NOMO-1 treated with dmso at 0.1 percent for 144 hours (cell line): Measurements from ENCODE around the gene DRD4.

Experiments used
- DNase-seq: peaks from one replicate; lab custom pipeline; 2025; ENCODE audit not compliant: unreplicated experiment; lab: John Stamatoyannopoulos, UW

The DRD4 gene

DNA sequence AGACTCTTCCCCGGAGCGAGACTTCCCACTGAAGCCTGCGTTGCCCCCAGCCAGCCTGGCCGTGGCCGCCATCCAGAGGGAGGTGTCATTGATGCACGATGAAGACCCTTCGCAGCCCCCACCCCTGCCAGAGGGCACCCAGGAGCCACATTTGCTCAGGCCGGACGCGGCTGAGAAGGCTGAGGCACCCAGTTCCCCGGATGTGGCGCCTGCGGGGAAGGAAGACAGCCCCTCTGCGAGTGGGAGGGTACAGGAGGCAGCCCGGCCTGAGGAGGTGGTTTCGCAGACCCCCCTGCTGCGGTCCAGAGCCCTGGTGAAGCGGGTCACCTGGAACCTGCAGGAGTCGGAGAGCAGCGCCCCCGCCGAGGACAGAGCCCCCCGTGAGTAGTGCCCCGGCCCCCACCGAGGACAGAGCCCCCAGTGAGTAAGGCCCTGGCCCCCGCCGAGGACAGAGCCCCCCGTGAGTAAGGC, 27.7 kb upstream of the DRD4 start:
- no peak for DNase-seq

DNA sequence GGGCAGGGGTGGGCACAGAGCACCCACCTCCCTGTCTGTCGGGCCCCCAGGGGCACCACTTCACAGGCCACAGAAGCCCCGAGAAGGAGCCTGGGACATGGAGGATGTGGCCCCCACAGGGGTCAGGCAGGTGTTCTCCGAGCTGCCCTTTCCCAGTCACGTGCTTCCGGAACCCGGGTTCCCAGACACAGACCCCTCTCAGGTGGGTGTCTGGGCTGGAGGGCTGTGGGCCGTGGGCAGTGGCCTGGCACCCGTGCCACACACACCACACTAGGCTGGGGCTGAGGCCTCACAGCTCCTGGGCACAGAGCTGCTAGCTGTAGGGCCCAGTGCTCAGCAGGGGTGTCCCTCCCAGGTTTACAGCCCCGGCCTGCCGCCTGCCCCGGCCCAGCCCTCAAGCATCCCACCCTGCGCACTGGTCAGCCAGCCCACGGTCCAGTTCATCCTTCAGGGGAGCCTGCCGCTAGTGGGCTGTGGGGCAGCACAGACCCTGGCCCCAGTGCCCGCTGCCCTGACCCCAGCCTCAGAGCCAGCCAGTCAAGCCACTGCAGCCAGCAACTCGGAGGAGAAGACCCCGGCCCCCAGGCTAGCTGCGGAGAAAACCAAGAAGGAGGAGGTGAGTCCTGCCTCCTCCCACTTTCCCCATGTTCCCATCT, 26.8 kb upstream of the DRD4 start:
- no peak for DNase-seq

DNA sequence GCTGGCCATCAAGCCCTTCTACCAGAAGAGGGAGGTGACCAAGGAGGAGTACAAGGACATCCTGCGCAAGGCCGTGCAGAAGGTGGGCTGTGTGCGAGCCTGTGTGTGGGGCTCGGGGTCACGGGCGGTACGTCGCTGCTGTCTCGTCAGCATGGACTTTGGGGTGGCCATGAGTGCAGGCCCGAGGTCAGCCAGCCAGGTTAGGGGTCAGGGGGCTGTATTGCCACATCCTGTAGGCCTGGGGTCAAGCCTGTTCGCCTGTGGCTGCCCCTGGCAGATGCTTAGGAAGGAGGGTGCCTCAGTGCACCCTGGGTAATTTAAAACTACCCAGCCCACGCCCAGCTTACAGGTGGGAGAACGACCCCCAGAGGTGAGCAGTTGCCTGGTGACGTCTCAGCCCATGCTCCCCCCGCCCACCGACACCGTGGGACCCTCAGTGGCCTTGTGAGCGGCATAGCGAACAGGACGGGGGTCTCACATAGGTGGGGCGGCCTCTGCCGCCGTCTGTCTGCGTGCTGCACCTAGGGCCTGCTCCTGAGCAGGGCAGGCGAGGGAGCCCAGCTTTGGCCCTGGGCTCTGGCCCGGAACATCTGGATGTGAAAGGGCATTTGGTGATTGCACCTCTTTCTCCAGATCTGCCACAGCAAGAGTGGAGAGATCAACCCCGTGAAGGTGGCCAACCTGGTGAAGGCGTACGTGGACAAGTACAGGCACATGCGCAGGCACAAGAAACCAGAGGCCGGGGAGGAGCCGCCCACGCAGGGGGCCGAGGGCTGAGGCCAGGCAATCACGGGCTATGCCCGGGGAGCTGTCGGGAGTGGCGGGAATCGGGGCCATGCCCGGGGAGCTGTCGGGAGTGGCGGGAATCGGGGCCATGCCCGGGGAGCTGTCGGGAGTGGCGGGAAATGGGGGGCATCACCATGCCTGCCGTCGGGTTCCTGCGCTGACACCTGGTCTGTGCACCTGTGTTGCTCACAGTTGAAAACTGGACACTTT, 25.8 kb upstream of the DRD4 start:
- DNase-seq: no peak

DNA sequence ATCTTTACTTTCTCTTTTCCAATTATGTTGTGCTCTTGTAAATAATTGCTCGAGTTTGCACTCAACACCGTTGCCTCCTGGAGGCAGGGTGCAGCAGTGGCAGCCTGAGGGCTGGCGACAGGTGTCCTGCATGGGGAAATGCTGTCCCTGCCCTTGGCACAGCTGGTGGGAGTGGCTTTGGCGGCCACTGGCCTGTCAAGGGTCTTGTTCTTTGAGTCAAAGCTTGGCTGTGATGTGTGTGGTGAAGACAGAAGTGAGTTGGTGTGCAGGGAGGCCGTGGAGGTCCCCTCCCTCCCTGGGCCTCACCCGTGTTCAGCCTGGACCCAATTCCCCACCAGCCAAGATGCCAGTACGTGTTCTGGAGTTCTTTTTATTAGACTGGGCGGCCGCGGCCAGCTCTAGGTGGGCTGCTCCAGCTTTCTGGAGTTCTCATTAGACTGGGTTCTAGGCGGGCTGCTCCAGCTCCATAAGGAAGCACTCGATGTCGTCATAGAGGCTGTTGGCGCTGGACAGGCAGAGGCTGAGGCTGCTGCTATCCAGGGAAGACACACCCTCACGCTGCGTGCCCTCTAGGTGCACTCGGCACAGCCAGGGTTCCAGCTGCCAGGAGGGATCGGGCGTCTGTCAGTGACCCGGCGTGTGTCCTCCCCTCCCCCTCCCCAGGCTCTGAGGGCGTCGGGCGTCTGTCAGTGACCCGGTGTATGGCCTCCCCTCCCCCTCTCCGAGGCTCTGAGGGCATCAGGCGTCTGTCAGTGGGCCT, 24.7 kb upstream of the DRD4 start:
- DNase-seq: no peak

DNA sequence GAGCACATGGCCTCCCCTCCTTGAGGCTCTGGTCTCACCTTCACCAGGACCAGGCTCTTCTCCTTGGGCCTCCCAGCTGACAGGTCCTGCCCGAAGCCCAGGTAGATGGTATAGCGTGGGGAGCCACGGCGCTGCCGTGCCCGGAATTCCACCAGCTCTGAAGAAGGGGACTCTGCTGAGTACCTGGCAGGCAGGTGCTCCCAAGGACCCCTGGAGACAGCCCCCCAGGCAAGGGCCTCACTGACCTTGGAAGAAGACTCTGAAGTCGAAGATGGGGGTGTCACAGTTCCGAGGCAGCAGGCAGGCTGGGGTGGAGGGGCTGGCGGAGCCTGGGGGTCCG, 24.1 kb upstream of the DRD4 start:
- DNase-seq: no peak

DNA sequence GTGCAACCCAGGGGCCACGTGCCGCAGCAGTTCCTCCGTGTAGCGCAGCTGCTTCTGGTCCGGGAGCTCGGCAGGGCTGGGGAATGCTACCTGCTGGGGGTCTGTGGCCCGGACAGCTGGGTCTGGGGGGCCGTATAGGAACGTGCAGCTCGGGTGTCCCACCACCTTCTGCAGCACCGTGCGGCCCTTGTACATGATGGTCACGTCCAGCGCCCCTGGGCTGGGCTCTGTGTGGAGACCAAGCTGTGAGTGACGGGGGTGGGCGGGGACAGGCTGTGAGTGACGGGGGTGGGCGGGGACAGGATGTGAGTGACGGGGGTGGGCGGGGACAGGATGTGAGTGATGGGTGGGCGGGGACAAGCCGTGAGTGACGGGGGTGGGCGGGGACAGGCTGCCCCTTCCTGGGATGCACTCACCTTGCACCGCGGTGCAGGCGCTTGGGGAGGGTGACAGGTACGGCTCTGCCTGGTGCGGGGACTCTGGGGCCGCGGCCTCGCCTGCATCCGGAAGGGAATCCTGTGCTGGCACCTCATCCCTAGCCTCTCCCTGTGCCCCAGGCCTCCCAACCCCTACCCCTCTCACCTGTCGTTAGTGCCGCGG, 23.6 kb upstream of the DRD4 start:
- DNase-seq: peak; percentile 3

DNA sequence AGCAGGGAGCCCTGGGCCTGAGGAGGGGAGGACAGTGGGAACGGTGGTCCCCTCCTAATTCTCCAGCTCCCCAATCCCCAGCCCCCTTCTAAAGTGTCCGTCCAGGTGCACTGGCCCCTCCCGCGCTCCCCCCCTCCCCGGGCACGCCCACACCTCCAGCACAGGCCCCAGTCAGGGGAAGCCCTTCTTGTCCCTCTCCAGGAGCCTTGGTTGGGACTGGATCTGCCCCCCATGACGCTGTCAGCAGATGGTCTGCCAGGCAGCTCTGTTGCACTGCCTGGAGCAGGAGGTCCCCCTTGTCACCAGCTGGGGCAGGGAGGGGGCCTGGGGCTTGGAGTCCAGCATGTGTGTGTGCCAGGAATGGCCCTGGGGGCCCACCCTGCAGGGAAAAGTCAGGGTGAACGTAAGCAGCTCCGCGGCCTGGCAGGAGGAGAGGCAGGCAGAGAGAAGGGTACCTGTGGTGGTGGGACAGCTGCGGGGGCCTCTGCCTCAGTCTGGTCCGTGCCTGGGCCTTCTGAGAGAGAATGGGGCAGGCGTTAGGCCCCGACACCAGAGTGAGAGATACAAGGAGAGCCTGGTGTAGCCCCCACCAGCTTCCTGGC, 22.9 kb upstream of the DRD4 start:
- no peak for DNase-seq

DNA sequence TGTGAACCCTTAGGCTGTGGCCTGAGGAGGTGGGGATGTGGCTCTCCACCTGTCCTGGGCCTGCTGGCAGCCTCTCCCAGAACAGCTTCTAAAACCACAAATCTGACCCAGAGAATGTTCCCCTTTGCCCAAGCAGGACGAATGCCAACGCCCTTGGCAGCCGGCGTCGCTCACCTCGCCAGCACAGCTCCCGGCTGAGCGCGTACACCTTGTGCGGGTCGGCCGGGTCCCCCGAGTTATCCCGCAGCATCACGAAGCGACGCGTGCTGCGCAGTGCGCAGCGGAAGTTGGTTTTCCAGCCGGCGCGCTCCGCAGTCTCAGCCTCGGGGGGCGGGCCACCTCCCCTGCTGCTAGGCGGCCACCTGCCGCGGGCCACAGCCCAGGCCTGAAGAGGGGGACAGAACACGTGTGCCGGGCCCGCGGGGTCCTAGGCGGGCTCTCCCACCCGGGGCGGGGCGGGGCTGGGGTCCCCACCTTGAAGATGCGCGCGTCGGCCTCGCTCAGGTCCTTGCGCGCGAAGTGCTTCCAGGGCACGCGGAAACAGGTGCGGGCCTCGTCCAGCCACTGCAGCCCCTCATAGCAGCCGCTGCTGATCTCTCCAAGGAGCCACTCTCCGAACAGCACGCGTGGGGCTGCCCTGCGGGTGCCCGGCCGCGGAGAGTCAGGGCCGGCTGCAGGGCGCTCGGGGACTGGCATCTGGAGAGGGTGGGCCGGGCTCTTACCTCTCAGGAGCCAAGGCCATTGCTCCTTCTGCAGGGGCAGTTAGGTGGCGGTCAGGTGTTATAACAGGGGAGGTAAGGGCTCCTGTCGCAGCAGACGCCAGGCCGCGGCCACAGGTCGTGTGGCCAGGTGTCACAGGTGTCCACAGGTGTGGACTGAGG, 22.2 kb upstream of the DRD4 start:
- DNase-seq: no peak

DNA sequence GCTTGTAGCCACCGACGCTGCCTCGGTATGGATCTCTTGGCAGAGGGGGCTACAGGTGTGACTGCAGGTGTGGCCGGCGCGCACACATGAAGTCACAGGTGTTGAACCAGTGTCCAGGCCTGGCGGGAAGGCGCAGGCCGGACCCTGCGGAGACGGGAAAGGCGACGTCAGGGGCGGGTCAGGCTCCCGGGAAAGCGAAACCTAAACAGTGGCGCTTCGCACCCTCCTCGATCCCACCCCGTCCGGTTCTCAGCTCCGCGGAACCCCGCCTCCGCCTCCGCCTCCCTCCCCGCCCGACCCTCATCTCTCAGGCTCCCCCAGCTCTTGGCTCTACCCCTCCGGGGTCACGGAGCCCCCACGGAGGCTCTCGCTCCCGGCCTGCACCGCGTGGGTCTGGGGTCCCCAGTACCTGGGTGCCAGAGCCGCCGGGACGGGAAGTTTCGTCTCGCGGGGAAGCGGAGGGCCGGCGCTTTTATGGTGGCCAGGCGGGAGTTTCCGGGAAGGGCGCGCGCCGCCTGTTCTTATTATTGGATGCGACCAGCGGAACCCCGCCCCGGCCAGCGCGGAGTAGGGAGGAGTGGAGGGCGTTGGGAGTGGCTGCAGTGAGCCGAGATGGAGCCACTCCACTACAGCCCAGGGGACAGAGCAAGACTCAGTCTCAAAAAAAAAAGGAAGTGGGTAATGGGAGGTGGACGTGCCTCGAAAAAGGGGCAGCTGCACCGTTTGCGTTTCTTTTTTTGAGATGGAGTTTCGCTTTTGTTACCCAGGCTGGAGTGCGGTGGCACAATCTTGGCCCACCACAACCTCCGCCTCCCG, 21.4 kb upstream of the DRD4 start, which contains the start of gene IRF7:
TSS of gene IRF7 (minus strand) at position 447 of the 816 bp plus-strand sequence. CDS start 586 bp downstream, outside the sequence.
- peak; percentile 99 for DNase-seq

DNA sequence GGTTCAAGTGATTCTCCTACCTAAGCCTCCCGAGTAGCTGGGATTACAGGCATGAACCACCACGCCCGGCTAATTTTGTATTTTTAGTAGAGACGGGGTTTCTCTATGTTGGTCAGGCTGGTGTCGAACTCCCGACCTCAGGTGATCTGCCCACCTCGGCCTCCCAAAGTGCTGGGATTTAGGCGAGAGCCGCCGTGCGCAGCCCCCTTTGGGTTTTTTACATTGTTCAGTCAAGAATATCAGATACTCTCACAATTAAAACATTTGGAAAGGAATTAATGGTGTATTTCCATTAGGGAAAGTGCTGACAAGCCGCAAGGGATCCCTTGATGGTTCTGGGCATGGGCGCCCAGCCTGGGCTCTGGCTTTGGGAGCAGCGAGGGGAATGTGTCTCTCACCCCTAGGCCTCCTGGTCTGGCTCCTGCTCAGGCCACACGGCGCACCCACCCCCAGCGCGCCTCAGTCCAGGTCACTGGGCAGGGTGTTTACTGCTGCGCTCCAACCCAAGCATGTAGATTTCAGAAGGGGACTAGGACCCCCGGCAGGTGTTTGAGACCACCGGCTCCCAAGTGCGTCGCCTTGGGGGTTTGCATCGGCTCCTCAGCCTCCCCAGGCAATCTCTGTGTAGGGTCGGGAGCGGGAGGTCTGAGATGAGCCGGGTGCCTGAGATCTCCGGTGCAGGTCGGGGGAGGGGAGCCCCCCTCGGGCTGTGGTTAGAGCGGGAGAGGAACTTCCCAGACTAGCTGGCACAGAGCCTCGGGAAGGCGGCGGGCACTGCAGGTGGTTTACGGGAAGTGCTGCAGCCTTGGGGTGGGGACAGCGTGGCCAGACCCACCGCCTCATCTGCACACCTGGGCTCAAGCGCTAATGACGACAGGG, 20.5 kb upstream of the DRD4 start:
- no peak for DNase-seq

DNA sequence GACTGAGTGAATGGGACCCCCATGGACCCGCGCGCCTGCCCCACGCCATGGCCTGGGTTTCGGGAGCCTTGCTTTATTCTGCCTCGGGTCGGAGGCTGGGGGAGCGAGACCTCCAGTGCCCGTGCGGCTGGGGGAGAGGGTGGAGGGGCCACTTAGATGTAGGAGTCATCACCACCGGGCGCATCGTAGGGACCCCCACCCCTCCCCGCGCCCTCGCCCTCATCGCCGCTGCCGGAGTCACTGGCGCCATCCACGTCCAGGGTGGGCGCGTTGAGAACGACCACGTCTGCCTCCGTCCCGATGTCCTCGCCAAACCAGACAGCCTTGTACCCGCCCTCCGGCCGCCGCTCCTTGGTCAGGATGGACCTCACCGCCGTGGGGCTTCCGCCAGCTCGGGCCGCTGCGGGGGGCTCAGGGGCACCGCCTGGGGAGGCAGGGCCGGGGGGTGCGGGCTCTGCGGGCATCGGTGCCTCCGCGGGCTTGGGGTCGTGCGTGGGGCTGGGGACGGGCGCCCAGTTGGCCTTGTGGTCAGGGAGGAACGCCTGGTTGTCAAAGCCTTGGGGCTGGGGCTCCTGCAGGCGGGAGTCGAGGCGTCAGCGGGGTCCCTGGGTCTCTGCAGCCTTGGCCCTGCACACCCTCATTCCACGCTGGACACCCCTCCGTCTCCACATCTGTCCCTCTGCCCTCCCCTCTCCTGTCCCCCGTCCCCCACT, 19.7 kb upstream of the DRD4 start:
- DNase-seq: no peak

DNA sequence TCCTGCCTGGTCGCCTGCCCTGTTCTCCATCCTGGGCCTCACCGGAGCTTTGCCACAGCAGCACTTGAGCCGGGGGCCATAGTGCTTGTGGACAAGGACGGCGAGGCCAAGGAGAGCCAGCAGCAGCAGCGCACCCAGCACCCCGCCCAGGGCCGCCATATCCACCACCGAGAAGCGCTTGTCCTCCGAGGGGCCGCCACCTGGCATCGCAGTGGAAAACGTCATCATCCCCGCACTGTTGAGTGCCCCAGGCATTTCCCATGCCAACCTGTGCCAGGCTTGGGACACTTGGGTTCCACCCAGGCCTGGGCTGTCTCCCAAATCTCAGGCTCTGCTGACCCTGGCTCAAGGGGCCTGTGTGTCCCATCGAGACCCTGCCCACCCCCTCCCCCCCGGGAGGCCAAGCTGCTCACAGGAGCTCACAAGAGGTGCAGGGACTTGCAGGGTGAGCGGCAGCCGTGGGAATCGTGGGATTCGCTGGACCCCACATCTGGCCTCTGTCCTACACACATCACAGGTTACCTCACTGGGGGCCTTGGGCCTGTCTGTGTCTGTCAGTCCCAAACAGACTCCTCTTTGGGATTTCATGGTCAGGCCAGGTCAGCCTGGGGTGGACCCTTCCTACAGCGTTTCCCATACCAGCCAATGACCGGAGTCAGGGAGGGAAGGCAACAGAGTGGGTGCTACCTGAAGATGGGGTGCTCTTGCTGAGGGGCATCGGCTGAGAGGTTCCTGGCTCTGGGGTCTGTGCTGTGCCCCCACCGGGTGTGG, 19.0 kb upstream of the DRD4 start:
- no peak for DNase-seq

DNA sequence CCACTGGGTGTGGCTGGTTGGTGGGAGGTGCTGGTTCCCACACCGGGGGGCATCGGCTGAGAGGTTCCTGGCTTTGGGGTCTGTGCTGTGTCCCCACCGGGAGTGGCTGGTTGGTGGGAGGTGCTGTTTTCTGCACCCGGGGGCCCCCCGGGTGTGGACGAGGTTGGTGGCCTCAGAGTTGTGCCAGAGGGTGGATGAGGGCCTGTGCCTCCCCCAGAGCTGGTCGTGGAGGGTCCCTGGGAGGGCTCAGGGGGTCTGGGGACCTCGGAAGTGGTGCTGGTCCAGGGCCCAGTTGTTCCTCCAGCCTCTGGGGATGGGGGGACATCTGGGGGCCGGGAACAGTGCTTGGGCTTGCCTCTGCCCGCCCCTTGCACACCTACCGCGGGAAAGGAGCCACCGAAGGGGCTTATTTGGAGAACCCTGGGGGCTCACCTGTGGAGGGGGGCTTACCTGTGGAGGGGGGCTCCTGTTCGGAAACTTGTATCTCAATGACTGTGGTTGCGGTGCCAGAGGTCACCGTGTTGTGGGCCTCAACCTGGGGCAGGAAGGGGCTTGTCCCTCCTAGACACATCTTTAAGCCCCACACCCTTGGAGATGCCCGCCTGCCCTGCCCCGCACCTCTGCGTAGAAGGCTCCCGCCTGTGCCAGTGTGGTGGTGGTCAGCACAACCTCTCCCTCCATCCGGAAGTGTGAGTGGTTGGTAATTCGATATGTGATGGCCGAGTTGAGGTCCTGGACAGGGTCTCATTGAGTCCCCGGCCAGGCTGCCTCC, 18.0 kb upstream of the DRD4 start:
- DNase-seq: no peak

DNA sequence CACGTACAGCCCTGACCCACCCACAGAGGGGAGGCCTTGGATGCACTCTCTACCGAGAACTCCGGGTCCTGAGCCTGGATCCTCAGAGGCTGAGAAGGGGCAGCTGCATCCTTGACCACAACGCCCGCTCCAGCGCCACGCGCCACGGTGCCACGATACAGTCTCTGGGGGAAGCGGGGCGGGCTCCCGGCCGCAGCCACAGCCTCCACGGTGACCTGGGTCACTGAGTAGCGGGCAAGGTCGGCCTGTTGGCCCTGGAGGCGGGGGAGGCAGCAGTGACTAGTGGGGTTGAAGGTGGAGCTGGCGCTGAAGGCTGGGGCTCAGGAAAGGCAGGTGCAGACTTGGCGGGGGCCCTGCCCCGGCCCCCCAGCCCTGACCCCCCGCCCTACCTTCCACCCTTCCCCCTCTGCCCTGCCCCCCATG, 17.4 kb upstream of the DRD4 start:
- no peak for DNase-seq

DNA sequence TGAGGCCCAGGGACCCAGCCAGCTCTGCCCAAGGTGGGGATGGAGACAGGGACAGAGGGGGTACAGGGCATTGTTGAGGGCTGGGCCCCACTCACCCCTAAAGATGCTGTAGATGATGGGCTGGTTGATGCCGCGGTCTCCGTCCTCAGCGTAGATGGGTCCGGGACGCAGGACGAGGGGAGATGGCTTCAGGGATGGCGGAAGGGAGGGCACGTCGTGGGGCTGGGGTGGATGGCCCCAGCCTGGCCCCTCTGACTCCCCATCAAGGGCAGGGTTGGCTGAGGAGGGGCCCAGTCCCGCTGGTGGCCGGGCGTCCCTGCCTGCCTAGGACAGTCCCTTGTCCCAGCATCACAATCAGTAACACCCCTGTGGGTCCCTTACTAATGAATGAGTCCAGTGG, 16.9 kb upstream of the DRD4 start:
- no peak for DNase-seq
